HEK293 (cell line): ENCODE data around the gene DCUN1D2.

Experiments
- CTCF ChIA-PET: fragments of 350-600 bp; formaldehyde crosslinking; extraction: SDS; loops from one replicate; lab custom pipeline; 2021; ENCODE audit warnings: antibody characterized with exemption; lab: Yijun Ruan, JAX
- POLR2A ChIA-PET: fragments of 300-600 bp; formaldehyde crosslinking; extraction: SDS; loops from one replicate; lab custom pipeline; 2020; ENCODE audit warnings: antibody characterized with exemption, inconsistent platforms; lab: Yijun Ruan, JAX
- H3K27ac ChIP-seq: fragments of 200-500 bp; sonication (Bioruptor generic); 2 replicates; pipeline ENCODE4 v1.5.1; 2014; ENCODE audit warnings: low read depth, low read length, control low read depth, inconsistent platforms; ENCODE audit errors: extremely low read depth
- H3K36me3 ChIP-seq, 2 experiments: fragments of 200-500 bp in 1 of 2; sonication (Bioruptor generic) in 1 of 2; 1 replicate in 1 of 2; 2 replicates in 1 of 2; pipeline ENCODE4 v1.5.1; 2014 to 2017; ENCODE audit warnings: inconsistent platforms in 2 of 2, low read length in 2 of 2; ENCODE audit not compliant: control insufficient read depth in 2 of 2, insufficient read depth in 1 of 2
- H3K4me1 ChIP-seq: fragments of 200-500 bp; sonication (Bioruptor generic); 2 replicates; pipeline ENCODE4 v1.5.1; 2014; ENCODE audit warnings: mild to moderate bottlenecking, low read length, inconsistent platforms; ENCODE audit not compliant: control insufficient read depth, insufficient read depth
- H3K4me3 ChIP-seq: 2 replicates; pipeline ENCODE4 v1.5.1; 2011; ENCODE audit warnings: low read depth, mild to moderate bottlenecking, control low read depth, low read length, moderate library complexity
- H3K9me3 ChIP-seq: fragments of 200-500 bp; sonication (Bioruptor generic); 2 replicates; pipeline ENCODE4 v1.5.1; 2014; ENCODE audit warnings: low read depth, low read length, inconsistent platforms; ENCODE audit not compliant: control insufficient read depth, insufficient read depth
- KLF8 ChIP-seq: fragments of 450-650 bp; formaldehyde crosslinking; IDR thresholded peaks from 2 replicates; pipeline ENCODE4 v1.5.1; 2016; ENCODE audit warnings: missing biosample characterization, missing genetic modification characterization
- REPIN1 ChIP-seq: fragments of 450-650 bp; formaldehyde crosslinking; IDR thresholded peaks from 2 replicates; pipeline ENCODE4 v1.5.1; 2017; ENCODE audit warnings: missing biosample characterization, missing genetic modification characterization, low read depth
- SCRT2 ChIP-seq: fragments of 450-650 bp; formaldehyde crosslinking; IDR thresholded peaks from 2 replicates; pipeline ENCODE4 v1.5.1; 2016; ENCODE audit warnings: missing biosample characterization, missing genetic modification characterization
- ZBTB8A ChIP-seq: fragments of 450-650 bp; formaldehyde crosslinking; IDR thresholded peaks from 2 replicates; pipeline ENCODE4 v1.5.1; 2016; ENCODE audit warnings: missing biosample characterization, missing genetic modification characterization
- ZFP41 ChIP-seq: fragments of 450-650 bp; formaldehyde crosslinking; IDR thresholded peaks from 2 replicates; pipeline ENCODE4 v1.5.1; 2016; ENCODE audit warnings: missing biosample characterization, missing genetic modification characterization, borderline replicate concordance
- ZNF16 ChIP-seq: fragments of 450-650 bp; formaldehyde crosslinking; IDR thresholded peaks from 2 replicates; pipeline ENCODE4 v1.5.1; 2016; ENCODE audit warnings: low read depth, missing biosample characterization, missing genetic modification characterization
- ZNF175 ChIP-seq: fragments of 450-650 bp; formaldehyde crosslinking; IDR thresholded peaks from 2 replicates; pipeline ENCODE4 v1.5.1; 2016; ENCODE audit warnings: missing biosample characterization, missing genetic modification characterization
- ZNF48 ChIP-seq: fragments of 450-650 bp; formaldehyde crosslinking; IDR thresholded peaks from 2 replicates; pipeline ENCODE4 v1.5.1; 2016; ENCODE audit warnings: missing biosample characterization, missing genetic modification characterization
- ZNF501 ChIP-seq: fragments of 450-650 bp; formaldehyde crosslinking; IDR thresholded peaks from 2 replicates; pipeline ENCODE4 v1.5.1; 2016; ENCODE audit warnings: missing biosample characterization, missing genetic modification characterization
- ZNF585B ChIP-seq: fragments of 450-650 bp; formaldehyde crosslinking; IDR thresholded peaks from 2 replicates; pipeline ENCODE4 v1.5.1; 2016; ENCODE audit warnings: missing biosample characterization, missing genetic modification characterization
- ZNF600 ChIP-seq: fragments of 450-650 bp; formaldehyde crosslinking; IDR thresholded peaks from 2 replicates; pipeline ENCODE4 v1.5.1; 2016; ENCODE audit warnings: missing biosample characterization, missing genetic modification characterization
- ZNF610 ChIP-seq: fragments of 450-650 bp; formaldehyde crosslinking; IDR thresholded peaks from 2 replicates; pipeline ENCODE4 v1.5.1; 2016; ENCODE audit warnings: missing biosample characterization, missing genetic modification characterization, borderline replicate concordance
- ZNF621 ChIP-seq: fragments of 450-650 bp; formaldehyde crosslinking; IDR thresholded peaks from 2 replicates; pipeline ENCODE4 v1.5.1; 2017; ENCODE audit warnings: missing biosample characterization, missing genetic modification characterization
- ZNF670 ChIP-seq: fragments of 450-650 bp; formaldehyde crosslinking; IDR thresholded peaks from 2 replicates; pipeline ENCODE4 v1.5.1; 2016; ENCODE audit warnings: missing biosample characterization, missing genetic modification characterization, low read depth
- ZNF830 ChIP-seq: fragments of 450-650 bp; IDR thresholded peaks from 2 replicates; pipeline ENCODE4 v1.5.0; 2018; ENCODE audit warnings: missing biosample characterization, missing genetic modification characterization, low read depth, mild to moderate bottlenecking, moderate library complexity
- TF ChIP-seq, protein P1 (sequence below): fragments of 450-650 bp; formaldehyde crosslinking; IDR thresholded peaks from 2 replicates; pipeline ENCODE4 v1.5.1; 2016; ENCODE audit warnings: missing biosample characterization, missing genetic modification characterization, low read depth
- TF ChIP-seq, protein P2 (sequence below): fragments of 450-650 bp; formaldehyde crosslinking; IDR thresholded peaks from 2 replicates; pipeline ENCODE4 v1.5.1; 2017; ENCODE audit warnings: missing biosample characterization, missing genetic modification characterization
- TF ChIP-seq, protein P3 (sequence below): fragments of 450-650 bp; IDR thresholded peaks from 2 replicates; pipeline ENCODE4 v1.5.1; 2018; ENCODE audit warnings: missing biosample characterization, mild to moderate bottlenecking, missing genetic modification characterization
- TF ChIP-seq, protein P4 (sequence below): fragments of 450-650 bp; formaldehyde crosslinking; IDR thresholded peaks from 2 replicates; pipeline ENCODE4 v1.5.1; 2016; ENCODE audit warnings: missing biosample characterization, missing genetic modification characterization
- TF ChIP-seq, protein P5 (sequence below): fragments of 450-650 bp; formaldehyde crosslinking; IDR thresholded peaks from 2 replicates; pipeline ENCODE4 v1.5.1; 2016; ENCODE audit warnings: missing biosample characterization, missing genetic modification characterization, borderline replicate concordance

The DCUN1D2 gene

DNA sequence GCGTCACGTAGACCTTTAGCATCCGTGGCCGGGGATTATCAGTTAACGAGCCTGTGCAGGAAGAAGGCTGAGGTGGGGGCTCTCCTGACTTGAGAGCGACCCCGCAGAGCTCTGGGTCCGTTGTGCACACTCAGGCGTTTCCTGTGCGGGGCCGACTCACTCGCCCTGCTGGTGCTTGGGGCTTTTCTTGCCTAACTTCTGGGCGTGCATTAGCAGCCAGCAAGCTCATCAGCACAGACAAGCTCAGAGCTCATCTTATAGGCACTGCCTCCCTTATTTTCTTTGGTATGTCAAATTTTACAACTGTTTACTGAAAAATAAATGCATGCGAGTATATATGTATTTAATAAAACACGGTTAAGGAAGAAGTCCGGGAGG lies 60.9 kb downstream of the DCUN1D2 start:
- Histone ChIP-seq H3K9me3 (no peaks in the 10 kb centered on the region), H3K4me3 (no peak overlapping the region), H3K36me3 (no peaks in the 10 kb centered on the region), H3K4me1 (no peaks in the 10 kb centered on the region), H3K27ac (no peak overlapping the region)
- TF ChIP-seq KLF8 (tag by site-specific recombination), result no peak
- TF ChIP-seq, protein P1, sequence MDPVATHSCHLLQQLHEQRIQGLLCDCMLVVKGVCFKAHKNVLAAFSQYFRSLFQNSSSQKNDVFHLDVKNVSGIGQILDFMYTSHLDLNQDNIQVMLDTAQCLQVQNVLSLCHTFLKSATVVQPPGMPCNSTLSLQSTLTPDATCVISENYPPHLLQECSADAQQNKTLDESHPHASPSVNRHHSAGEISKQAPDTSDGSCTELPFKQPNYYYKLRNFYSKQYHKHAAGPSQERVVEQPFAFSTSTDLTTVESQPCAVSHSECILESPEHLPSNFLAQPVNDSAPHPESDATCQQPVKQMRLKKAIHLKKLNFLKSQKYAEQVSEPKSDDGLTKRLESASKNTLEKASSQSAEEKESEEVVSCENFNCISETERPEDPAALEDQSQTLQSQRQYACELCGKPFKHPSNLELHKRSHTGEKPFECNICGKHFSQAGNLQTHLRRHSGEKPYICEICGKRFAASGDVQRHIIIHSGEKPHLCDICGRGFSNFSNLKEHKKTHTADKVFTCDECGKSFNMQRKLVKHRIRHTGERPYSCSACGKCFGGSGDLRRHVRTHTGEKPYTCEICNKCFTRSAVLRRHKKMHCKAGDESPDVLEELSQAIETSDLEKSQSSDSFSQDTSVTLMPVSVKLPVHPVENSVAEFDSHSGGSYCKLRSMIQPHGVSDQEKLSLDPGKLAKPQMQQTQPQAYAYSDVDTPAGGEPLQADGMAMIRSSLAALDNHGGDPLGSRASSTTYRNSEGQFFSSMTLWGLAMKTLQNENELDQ (tag by site-specific recombination), result no peak
- TF ChIP-seq, protein P2, sequence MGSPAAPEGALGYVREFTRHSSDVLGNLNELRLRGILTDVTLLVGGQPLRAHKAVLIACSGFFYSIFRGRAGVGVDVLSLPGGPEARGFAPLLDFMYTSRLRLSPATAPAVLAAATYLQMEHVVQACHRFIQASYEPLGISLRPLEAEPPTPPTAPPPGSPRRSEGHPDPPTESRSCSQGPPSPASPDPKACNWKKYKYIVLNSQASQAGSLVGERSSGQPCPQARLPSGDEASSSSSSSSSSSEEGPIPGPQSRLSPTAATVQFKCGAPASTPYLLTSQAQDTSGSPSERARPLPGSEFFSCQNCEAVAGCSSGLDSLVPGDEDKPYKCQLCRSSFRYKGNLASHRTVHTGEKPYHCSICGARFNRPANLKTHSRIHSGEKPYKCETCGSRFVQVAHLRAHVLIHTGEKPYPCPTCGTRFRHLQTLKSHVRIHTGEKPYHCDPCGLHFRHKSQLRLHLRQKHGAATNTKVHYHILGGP (tag by site-specific recombination), result no peak
- TF ChIP-seq ZFP41 (tag by site-specific recombination), result no peak
- no peak for TF ChIP-seq ZNF175 (tag by site-specific recombination)
- TF ChIP-seq ZNF621 (tag by site-specific recombination), result no peak
- TF ChIP-seq ZNF670 (tag by site-specific recombination), result no peak
- no peak for TF ChIP-seq ZBTB8A (tag by site-specific recombination)
- TF ChIP-seq ZNF48 (tag by site-specific recombination), result no peak
- TF ChIP-seq, protein P3, sequence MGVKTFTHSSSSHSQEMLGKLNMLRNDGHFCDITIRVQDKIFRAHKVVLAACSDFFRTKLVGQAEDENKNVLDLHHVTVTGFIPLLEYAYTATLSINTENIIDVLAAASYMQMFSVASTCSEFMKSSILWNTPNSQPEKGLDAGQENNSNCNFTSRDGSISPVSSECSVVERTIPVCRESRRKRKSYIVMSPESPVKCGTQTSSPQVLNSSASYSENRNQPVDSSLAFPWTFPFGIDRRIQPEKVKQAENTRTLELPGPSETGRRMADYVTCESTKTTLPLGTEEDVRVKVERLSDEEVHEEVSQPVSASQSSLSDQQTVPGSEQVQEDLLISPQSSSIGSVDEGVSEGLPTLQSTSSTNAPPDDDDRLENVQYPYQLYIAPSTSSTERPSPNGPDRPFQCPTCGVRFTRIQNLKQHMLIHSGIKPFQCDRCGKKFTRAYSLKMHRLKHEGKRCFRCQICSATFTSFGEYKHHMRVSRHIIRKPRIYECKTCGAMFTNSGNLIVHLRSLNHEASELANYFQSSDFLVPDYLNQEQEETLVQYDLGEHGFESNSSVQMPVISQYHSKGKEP, result no peak
- TF ChIP-seq ZNF501, result no peak
- TF ChIP-seq, protein P4, sequence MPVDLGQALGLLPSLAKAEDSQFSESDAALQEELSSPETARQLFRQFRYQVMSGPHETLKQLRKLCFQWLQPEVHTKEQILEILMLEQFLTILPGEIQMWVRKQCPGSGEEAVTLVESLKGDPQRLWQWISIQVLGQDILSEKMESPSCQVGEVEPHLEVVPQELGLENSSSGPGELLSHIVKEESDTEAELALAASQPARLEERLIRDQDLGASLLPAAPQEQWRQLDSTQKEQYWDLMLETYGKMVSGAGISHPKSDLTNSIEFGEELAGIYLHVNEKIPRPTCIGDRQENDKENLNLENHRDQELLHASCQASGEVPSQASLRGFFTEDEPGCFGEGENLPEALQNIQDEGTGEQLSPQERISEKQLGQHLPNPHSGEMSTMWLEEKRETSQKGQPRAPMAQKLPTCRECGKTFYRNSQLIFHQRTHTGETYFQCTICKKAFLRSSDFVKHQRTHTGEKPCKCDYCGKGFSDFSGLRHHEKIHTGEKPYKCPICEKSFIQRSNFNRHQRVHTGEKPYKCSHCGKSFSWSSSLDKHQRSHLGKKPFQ, result no peak
- no peak for TF ChIP-seq ZNF600 (tag by site-specific recombination)
- TF ChIP-seq ZNF585B (tag by site-specific recombination), result no peak
- TF ChIP-seq ZNF610 (tag by site-specific recombination), result no peak
- no peak for TF ChIP-seq SCRT2
- TF ChIP-seq ZNF16 (tag by site-specific recombination), result no peak
- TF ChIP-seq, protein P5, sequence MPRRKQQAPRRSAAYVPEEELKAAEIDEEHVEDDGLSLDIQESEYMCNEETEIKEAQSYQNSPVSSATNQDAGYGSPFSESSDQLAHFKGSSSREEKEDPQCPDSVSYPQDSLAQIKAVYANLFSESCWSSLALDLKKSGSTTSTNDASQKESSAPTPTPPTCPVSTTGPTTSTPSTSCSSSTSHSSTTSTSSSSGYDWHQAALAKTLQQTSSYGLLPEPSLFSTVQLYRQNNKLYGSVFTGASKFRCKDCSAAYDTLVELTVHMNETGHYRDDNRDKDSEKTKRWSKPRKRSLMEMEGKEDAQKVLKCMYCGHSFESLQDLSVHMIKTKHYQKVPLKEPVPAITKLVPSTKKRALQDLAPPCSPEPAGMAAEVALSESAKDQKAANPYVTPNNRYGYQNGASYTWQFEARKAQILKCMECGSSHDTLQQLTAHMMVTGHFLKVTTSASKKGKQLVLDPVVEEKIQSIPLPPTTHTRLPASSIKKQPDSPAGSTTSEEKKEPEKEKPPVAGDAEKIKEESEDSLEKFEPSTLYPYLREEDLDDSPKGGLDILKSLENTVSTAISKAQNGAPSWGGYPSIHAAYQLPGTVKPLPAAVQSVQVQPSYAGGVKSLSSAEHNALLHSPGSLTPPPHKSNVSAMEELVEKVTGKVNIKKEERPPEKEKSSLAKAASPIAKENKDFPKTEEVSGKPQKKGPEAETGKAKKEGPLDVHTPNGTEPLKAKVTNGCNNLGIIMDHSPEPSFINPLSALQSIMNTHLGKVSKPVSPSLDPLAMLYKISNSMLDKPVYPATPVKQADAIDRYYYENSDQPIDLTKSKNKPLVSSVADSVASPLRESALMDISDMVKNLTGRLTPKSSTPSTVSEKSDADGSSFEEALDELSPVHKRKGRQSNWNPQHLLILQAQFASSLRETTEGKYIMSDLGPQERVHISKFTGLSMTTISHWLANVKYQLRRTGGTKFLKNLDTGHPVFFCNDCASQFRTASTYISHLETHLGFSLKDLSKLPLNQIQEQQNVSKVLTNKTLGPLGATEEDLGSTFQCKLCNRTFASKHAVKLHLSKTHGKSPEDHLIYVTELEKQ, result no peak
- no peak for TF ChIP-seq ZNF830
- TF ChIP-seq REPIN1, result no peak
- ChIA-PET POLR2A (interaction anchor here (0.6 kb wide), 1 partner anchor 14 kb away, joined by 3 read pairs; no protein-coding TSS in a partner anchor), CTCF (interaction anchor here (0.6 kb wide), 1 partner anchor 24 kb away, joined by 3 read pairs; no protein-coding TSS in a partner anchor)
